H1 (cell line): ENCODE results near the gene SYNGR3. TPM values are rescaled to one million over a fixed set of nuclear protein-coding genes. Genes with fewer than 3 reads are reported as not detected.

ENCODE experiments used
- CTCF ChIA-PET: fragments of 300-600 bp; sonication (Branson Sonifier 250); formaldehyde crosslinking; loops from one replicate; lab custom pipeline; 2021; ENCODE audit not compliant: partially characterized antibody; lab: Charles Lee
- POLR2A ChIA-PET: fragments of 300-600 bp; sonication (Branson Sonifier 250); formaldehyde crosslinking; loops from one replicate; lab custom pipeline; 2021; ENCODE audit warnings: inconsistent platforms; ENCODE audit not compliant: partially characterized antibody; lab: Charles Lee
- DNase-seq, 2 experiments: peaks; one replicate each; pipeline versions ENCODE4 v3.0.0 to v3.0.0-alpha.2; 2010 to 2022; ENCODE audit warnings: low spot score in 2 of 2, low read depth in 1 of 2, mixed read lengths in 1 of 2
- FAIRE-seq: peaks from 2 replicates; lab custom pipeline; 2011; peaks lifted over from hg19 to GRCh38; lab: Jason Lieb, UNC
- H2AFZ ChIP-seq: 2 replicates; pipeline ENCODE4 v1.8.1; 2012; ENCODE audit warnings: low read length, inconsistent platforms
- H2AK5ac ChIP-seq: 2 replicates; pipeline ENCODE4 v1.6.1; 2013; ENCODE audit warnings: low read depth, low read length
- H2BK120ac ChIP-seq: replicated peaks from 2 replicates; pipeline ENCODE3; 2013; ENCODE audit warnings: low read depth, low read length, inconsistent platforms
- H2BK12ac ChIP-seq: 2 replicates; pipeline ENCODE4 v1.6.1; 2013; ENCODE audit warnings: low read depth, low read length
- H2BK15ac ChIP-seq: 2 replicates; pipeline ENCODE4 v1.6.1; 2013; ENCODE audit warnings: low read length
- H2BK20ac ChIP-seq: 2 replicates; pipeline ENCODE4 v1.6.1; 2013; ENCODE audit warnings: low read length
- H2BK5ac ChIP-seq: 2 replicates; pipeline ENCODE4 v1.6.1; 2013; ENCODE audit warnings: low read depth, low read length
- H3K14ac ChIP-seq: 2 replicates; pipeline ENCODE4 v1.6.1; 2013; ENCODE audit warnings: inconsistent platforms; ENCODE audit not compliant: insufficient read length
- H3K18ac ChIP-seq: 2 replicates; pipeline ENCODE4 v1.6.1; 2013; ENCODE audit warnings: low read length; ENCODE audit errors: extremely low read depth
- H3K23ac ChIP-seq: 2 replicates; pipeline ENCODE4 v1.6.1; 2013; ENCODE audit warnings: inconsistent platforms; ENCODE audit not compliant: insufficient read length
- H3K23me2 ChIP-seq: 2 replicates; pipeline ENCODE4 v1.6.1; 2013; ENCODE audit warnings: low read depth, low read length
- H3K27ac ChIP-seq: 2 replicates; pipeline ENCODE4 v1.6.1; 2011; ENCODE audit warnings: low read depth, low read length, inconsistent platforms
- H3K27me3 ChIP-seq, 4 experiments: replicated peaks in 1 of 4; 1 replicate in 1 of 4; 2 replicates in 3 of 4; pipeline versions ENCODE4 v1.6.1 to v1.8.1; 2011 to 2013; ENCODE audit warnings: low read length in 3 of 4, mild to moderate bottlenecking in 3 of 4, inconsistent platforms in 2 of 4, mixed read lengths in 2 of 4, moderate library complexity in 1 of 4; ENCODE audit not compliant: control insufficient read depth in 3 of 4, insufficient read depth in 3 of 4; ENCODE audit errors: extremely low read depth in 1 of 4
- H3K36me3 ChIP-seq, 4 experiments: 2 replicates each; pipeline versions ENCODE4 v1.6.1 to v1.8.1; 2011 to 2013; ENCODE audit warnings: mild to moderate bottlenecking in 4 of 4, low read length in 3 of 4, moderate library complexity in 2 of 4, control low read depth in 1 of 4, inconsistent platforms in 1 of 4; ENCODE audit not compliant: insufficient read depth in 4 of 4, control insufficient read depth in 2 of 4
- H3K4ac ChIP-seq: replicated peaks from 2 replicates; pipeline ENCODE3; 2013; ENCODE audit warnings: low read length, low read depth, mixed read lengths, inconsistent platforms; ENCODE audit not compliant: insufficient read length
- H3K4me1 ChIP-seq, 4 experiments: replicated peaks in 1 of 4; 1 replicate in 1 of 4; 2 replicates in 3 of 4; pipeline versions ENCODE4 v1.6.1 to v1.8.1; 2011 to 2013; ENCODE audit warnings: low read length in 3 of 4, inconsistent platforms in 2 of 4, mixed read lengths in 1 of 4; ENCODE audit not compliant: insufficient read depth in 4 of 4, control insufficient read depth in 3 of 4
- H3K4me2 ChIP-seq, 2 experiments: 2 replicates each; pipeline versions ENCODE4 v1.6.1 to v1.8.1; 2011 to 2013; ENCODE audit warnings: low read depth in 2 of 2, low read length in 2 of 2, control low read depth in 1 of 2, inconsistent platforms in 1 of 2, mild to moderate bottlenecking in 1 of 2; ENCODE audit not compliant: insufficient read depth in 1 of 2
- H3K4me3 ChIP-seq, 4 experiments: fragments of 200-600, 300-600 bp in 1 of 4; sonication (generic), shearing (Covaris generic), sonication (Bioruptor Twin) in 1 of 4; 2 replicates each; pipeline versions ENCODE4 v1.5.1 to v1.8.1; 2011 to 2016; ENCODE audit warnings: low read length in 4 of 4, low read depth in 3 of 4, control low read depth in 2 of 4, inconsistent platforms in 2 of 4, mild to moderate bottlenecking in 2 of 4, mixed read lengths in 1 of 4, moderate library complexity in 1 of 4; ENCODE audit not compliant: insufficient read depth in 2 of 4; ENCODE audit errors: extremely low read depth in 1 of 4
- H3K56ac ChIP-seq: replicated peaks from 2 replicates; pipeline ENCODE3; 2013; ENCODE audit warnings: low read depth, mild to moderate bottlenecking, mixed read lengths, low read length, inconsistent platforms; ENCODE audit not compliant: insufficient read length
- H3K79me1 ChIP-seq: 2 replicates; pipeline ENCODE4 v1.6.1; 2013; ENCODE audit warnings: low read depth, low read length, control low read depth
- H3K79me2 ChIP-seq, 2 experiments: 2 replicates each; pipeline versions ENCODE4 v1.6.1 to v1.8.1; 2012 to 2013; ENCODE audit warnings: low read length in 2 of 2, mild to moderate bottlenecking in 2 of 2, inconsistent platforms in 1 of 2; ENCODE audit not compliant: insufficient read depth in 2 of 2, control insufficient read depth in 1 of 2
- H3K9ac ChIP-seq, 4 experiments: replicated peaks in 1 of 4; 1 replicate in 1 of 4; 2 replicates in 3 of 4; pipeline versions ENCODE4 v1.6.1 to v1.8.1; 2011 to 2013; ENCODE audit warnings: low read depth in 3 of 4, low read length in 3 of 4, control low read depth in 2 of 4, mild to moderate bottlenecking in 2 of 4, moderate library complexity in 2 of 4, inconsistent platforms in 1 of 4; ENCODE audit errors: extremely low read depth in 1 of 4
- H3K9me3 ChIP-seq, 2 experiments: 2 replicates each; pipeline versions ENCODE4 v1.6.1 to v1.8.1; 2012 to 2013; ENCODE audit warnings: mild to moderate bottlenecking in 2 of 2, moderate library complexity in 2 of 2, control low read depth in 1 of 2, inconsistent platforms in 1 of 2, low read depth in 1 of 2, low read length in 1 of 2, mixed read lengths in 1 of 2; ENCODE audit not compliant: insufficient read depth in 2 of 2
- H4K20me1 ChIP-seq, 2 experiments: replicated peaks in 1 of 2; 2 replicates each; pipeline versions ENCODE3 to v1.8.1; 2011 to 2013; ENCODE audit warnings: inconsistent platforms in 2 of 2, low read length in 2 of 2, mild to moderate bottlenecking in 1 of 2; ENCODE audit not compliant: insufficient read depth in 2 of 2, control insufficient read depth in 1 of 2
- H4K5ac ChIP-seq: 2 replicates; pipeline ENCODE4 v1.6.1; 2013; ENCODE audit warnings: low read length, low read depth, mixed read lengths, inconsistent platforms; ENCODE audit not compliant: insufficient read length
- H4K8ac ChIP-seq: 2 replicates; pipeline ENCODE4 v1.8.0; 2013; ENCODE audit warnings: mild to moderate bottlenecking, moderate library complexity, low read length, inconsistent platforms; ENCODE audit not compliant: insufficient read depth; ENCODE audit errors: extremely low read depth
- H4K91ac ChIP-seq: replicated peaks from 2 replicates; pipeline ENCODE3; 2013; ENCODE audit warnings: low read length, mixed read lengths, inconsistent platforms; ENCODE audit not compliant: insufficient read length
- BACH1 ChIP-seq: IDR thresholded peaks from 2 replicates; pipeline ENCODE4 v1.6.1; 2012; ENCODE audit warnings: low read length, improper control_type of control experiment
- CHD2 ChIP-seq: IDR thresholded peaks from 2 replicates; pipeline ENCODE4 v1.6.1; 2012; ENCODE audit warnings: low read length, improper control_type of control experiment
- CREB1 ChIP-seq: IDR thresholded peaks from 2 replicates; pipeline ENCODE4 v1.6.1; 2012; ENCODE audit warnings: inconsistent platforms
- KDM4A ChIP-seq: IDR thresholded peaks from one replicate; pipeline ENCODE4 v1.7.1; 2012; ENCODE audit warnings: low read depth, mild to moderate bottlenecking, moderate library complexity, low read length, inconsistent platforms; ENCODE audit not compliant: severe bottlenecking
- MAX ChIP-seq: IDR thresholded peaks from 2 replicates; pipeline ENCODE4 v1.6.1; 2012; ENCODE audit warnings: inconsistent platforms
- RFX5 ChIP-seq: IDR thresholded peaks from 2 replicates; pipeline ENCODE4 v1.6.1; 2011; ENCODE audit warnings: low read depth, low read length, improper control_type of control experiment, borderline replicate concordance
- RXRA ChIP-seq: IDR thresholded peaks from 2 replicates; pipeline ENCODE4 v1.6.1; 2011; ENCODE audit warnings: low read depth, mild to moderate bottlenecking, low read length, moderate library complexity; ENCODE audit not compliant: insufficient read depth
- WGBS, 2 experiments: shearing (Covaris generic) in 1 of 2; methylation state at CpG; one replicate each; pipeline versions ENCODE4 v1.1.6 to v1.1.7; 2013 to 2015; ENCODE audit warnings: low lambda C conversion rate in 2 of 2, mixed read lengths in 2 of 2, inconsistent platforms in 1 of 2, low coverage in 1 of 2, missing lambda C conversion rate in 1 of 2; ENCODE audit not compliant: insufficient replicate concordance in 2 of 2, insufficient coverage in 1 of 2, insufficient read length in 1 of 2; ENCODE audit errors: extremely low coverage in 1 of 2, missing lambda C conversion rate in 1 of 2; 5-methylcytosine and 5-hydroxymethylcytosine counted together
- polyA plus RNA-seq, 7 experiments: library from polyadenylated mRNA; depleted of rRNA in 3 of 7; stranded (reverse) in 5 of 7; unstranded in 2 of 7; fragments of >200 nt in 5 of 7; fragments of 200-250 nt in 2 of 7; gene quantifications; 1 replicate in 5 of 7; 2 replicates in 1 of 7; 4 replicates in 1 of 7; pipeline versions ENCODE4 v1.2.1 to v1.2.3, GENCODE V29; 2011 to 2013; ENCODE audit warnings: missing spikeins in 2 of 7, mixed read lengths in 2 of 7
- total RNA-seq: library from RNA; stranded (reverse); fragmentation: NEBNext Ultra II Directional; extraction: Animal tissue kit (Norgen Biotek cat#: 25700); gene quantifications from 2 replicates; pipeline ENCODE4 v1.2.1, GENCODE V29; 2021
- TF ChIP-seq, protein P1 (sequence below): IDR thresholded peaks from 2 replicates; pipeline ENCODE4 v1.6.1; 2012; ENCODE audit warnings: inconsistent platforms
- TF ChIP-seq, protein P2 (sequence below), 3 experiments: IDR thresholded peaks; 1 replicate in 2 of 3; 2 replicates in 1 of 3; pipeline versions ENCODE4 v1.5.1 to v1.6.1; 2011; ENCODE audit warnings: low read length in 3 of 3, mild to moderate bottlenecking in 3 of 3, inconsistent platforms in 2 of 3, low read depth in 1 of 3, moderate library complexity in 1 of 3; ENCODE audit not compliant: insufficient read depth in 1 of 3; ENCODE audit errors: control extremely low read depth in 1 of 3

The SYNGR3 gene
- total and polyA plus RNA-seq, 2 of the 8 experiments (the other 6 are each of a cell fraction or from before 2014, with no cell fraction given), result 36.2 to 49.9 TPM

DNA sequence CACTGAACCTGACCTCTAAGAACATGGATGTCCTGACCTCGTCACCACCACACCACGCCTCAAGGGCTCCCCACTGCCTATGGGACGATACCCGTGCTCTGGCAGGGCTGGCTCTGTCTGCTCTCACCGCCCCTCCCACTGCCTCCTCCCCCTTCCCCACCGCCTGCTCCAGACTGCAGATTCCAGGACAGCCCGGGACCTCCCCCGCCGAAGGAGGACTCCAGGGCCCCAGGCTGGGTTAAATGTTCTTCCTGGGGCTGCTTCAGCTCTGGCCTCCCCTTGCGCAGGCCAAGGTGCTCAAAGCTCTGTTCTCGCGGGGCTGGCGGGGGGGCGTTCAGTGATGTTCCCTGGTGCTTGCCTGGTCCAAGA is 32.9 kb downstream of the SYNGR3 start:
- no peaks in the 10 kb centered on the region for H3K79me1 ChIP-seq
- 6% methylated on average over 13 of the region's 14 CpGs; no CpG with 5 or more reads in 1 of the 2 experiments for WGBS, 2 experiments
- CTCF ChIA-PET, result interaction anchor here (0.6 to 7.5 kb wide), 34 partner anchors 10 to 890 kb away, joined by 3 to 55 read pairs (median 5); partner anchors contain the start of genes NTHL1, RAB26, TRAF7 and TSC2
- no peak overlapping the region for H2BK12ac ChIP-seq
- no peak overlapping the region for H2BK5ac ChIP-seq
- 0 out of 2 replicates have a peak overlapping the region, but pooled peaks have one; percentile 35 for H2AFZ ChIP-seq
- no peak overlapping the region for H2BK20ac ChIP-seq
- H3K4me2 ChIP-seq, result peak overlapping the region; percentile 16 to 76
- peaks cover 15% of the 10 kb centered on the region; the same call in 1 of the 2 replicates for H3K23me2 ChIP-seq
- FAIRE-seq (no peak), DNase-seq (no peak)
- H3K56ac ChIP-seq, result no peak overlapping the region
- H3K4me3 ChIP-seq, result peak overlapping the region in 3 of 4 experiments; percentile 21 to 59 (median 36); a peak in 5 of 8 replicates
- no peak overlapping the region for H3K9ac ChIP-seq
- no peaks in the 10 kb centered on the region for H3K79me2 ChIP-seq
- H4K8ac ChIP-seq, result peak overlapping the region; percentile 86; the same call in 1 of the 2 replicates
- H3K18ac ChIP-seq, result peak overlapping the region; percentile 85
- peak overlapping the region; percentile 69 for H3K4ac ChIP-seq
- H2BK120ac ChIP-seq, result peak overlapping the region; percentile 72
- H3K27me3 ChIP-seq, result peaks cover 22 to 60% (median 46%) of the 10 kb centered on the region in 4 experiments
- H4K20me1 ChIP-seq, result peaks cover 0 to 3% of the 10 kb centered on the region in 2 experiments
- peaks cover 0 to 5% (median 0%) of the 10 kb centered on the region in 4 experiments; a peak in 1 of 8 replicates for H3K36me3 ChIP-seq
- H3K4me1 ChIP-seq, result peaks cover 0 to 26% (median 13%) of the 10 kb centered on the region in 4 experiments; a peak in 5 of 7 replicates
- POLR2A ChIA-PET, result interaction anchor here (0.6 to 1.6 kb wide), 9 partner anchors 11 to 135 kb away, joined by 3 to 14 read pairs (median 3); partner anchors contain the start of genes RAB26, RPS2, TRAF7 and ZNF598
- H2BK15ac ChIP-seq, result peak overlapping the region; percentile 97
- no peak overlapping the region for H3K27ac ChIP-seq
- H4K5ac ChIP-seq, result no peak overlapping the region
- H3K9me3 ChIP-seq, result no peaks in the 10 kb centered on the region
- H3K14ac ChIP-seq, result no peak overlapping the region
- H3K23ac ChIP-seq, result no peak overlapping the region
- H4K91ac ChIP-seq, result no peak overlapping the region
- H2AK5ac ChIP-seq, result no peak overlapping the region
- TF ChIP-seq MAX (peak; percentile 62; the same call in 1 of the 2 replicates), CHD2 (no peak), BACH1 (peak; percentile 63), RFX5 (no peak), RXRA (no peak), CREB1 (peak; percentile 24; the same call in 1 of the 2 replicates), KDM4A (peak; percentile 2)
- TF ChIP-seq, protein P1, sequence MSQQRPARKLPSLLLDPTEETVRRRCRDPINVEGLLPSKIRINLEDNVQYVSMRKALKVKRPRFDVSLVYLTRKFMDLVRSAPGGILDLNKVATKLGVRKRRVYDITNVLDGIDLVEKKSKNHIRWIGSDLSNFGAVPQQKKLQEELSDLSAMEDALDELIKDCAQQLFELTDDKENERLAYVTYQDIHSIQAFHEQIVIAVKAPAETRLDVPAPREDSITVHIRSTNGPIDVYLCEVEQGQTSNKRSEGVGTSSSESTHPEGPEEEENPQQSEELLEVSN, result 0 out of 2 replicates have a peak, but pooled peaks have one; percentile 17
- TF ChIP-seq, protein P2, sequence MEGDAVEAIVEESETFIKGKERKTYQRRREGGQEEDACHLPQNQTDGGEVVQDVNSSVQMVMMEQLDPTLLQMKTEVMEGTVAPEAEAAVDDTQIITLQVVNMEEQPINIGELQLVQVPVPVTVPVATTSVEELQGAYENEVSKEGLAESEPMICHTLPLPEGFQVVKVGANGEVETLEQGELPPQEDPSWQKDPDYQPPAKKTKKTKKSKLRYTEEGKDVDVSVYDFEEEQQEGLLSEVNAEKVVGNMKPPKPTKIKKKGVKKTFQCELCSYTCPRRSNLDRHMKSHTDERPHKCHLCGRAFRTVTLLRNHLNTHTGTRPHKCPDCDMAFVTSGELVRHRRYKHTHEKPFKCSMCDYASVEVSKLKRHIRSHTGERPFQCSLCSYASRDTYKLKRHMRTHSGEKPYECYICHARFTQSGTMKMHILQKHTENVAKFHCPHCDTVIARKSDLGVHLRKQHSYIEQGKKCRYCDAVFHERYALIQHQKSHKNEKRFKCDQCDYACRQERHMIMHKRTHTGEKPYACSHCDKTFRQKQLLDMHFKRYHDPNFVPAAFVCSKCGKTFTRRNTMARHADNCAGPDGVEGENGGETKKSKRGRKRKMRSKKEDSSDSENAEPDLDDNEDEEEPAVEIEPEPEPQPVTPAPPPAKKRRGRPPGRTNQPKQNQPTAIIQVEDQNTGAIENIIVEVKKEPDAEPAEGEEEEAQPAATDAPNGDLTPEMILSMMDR (IDR thresholded peaks at IDR 0.05; ENCODE audit: control extremely low read depth in 1 of 3, insufficient read depth in 1 of 3, low read depth in 1 of 3, low read length in 3 of 3), result peak in 1 of 3 experiments; percentile 4; a peak in 1 of 4 replicates
